GM23338 (cell line): Measurements from ENCODE around the gene ETV6. TPM values are rescaled to one million over a fixed set of nuclear protein-coding genes. Genes with fewer than 3 reads are reported as not detected.
A peak's percentile ranks its signal among the peaks of the same experiment; 100 is the strongest.

Experiments used
- ATAC-seq: fragments of 200-7000 bp; cut with Tn5 transposase; 3 replicates; pipeline ENCODE4 v1.9.1; 2020
- DNase-seq: peaks from one replicate; pipeline ENCODE4 v3.0.0-alpha.2; 2015; ENCODE audit warnings: low spot score
- H2AFZ ChIP-seq: fragments of 200-600 bp; sonication (generic); 2 replicates; pipeline ENCODE4 v1.8.0; 2016; ENCODE audit warnings: antibody characterized with exemption, mild to moderate bottlenecking, moderate library complexity
- H3F3A ChIP-seq: fragments of 200-600 bp; sonication (generic); replicated peaks from 2 replicates; pipeline ENCODE4 v1.8.0; 2017; ENCODE audit warnings: antibody characterized with exemption, mixed run types, low read depth
- H3K27ac ChIP-seq: fragments of 200-600 bp; sonication (generic); 2 replicates; pipeline ENCODE4 v1.6.1; 2016; ENCODE audit warnings: low read depth
- H3K27me3 ChIP-seq: fragments of 200-600 bp; sonication (generic); 2 replicates; pipeline ENCODE4 v1.8.0; 2016; ENCODE audit warnings: mild to moderate bottlenecking, mixed run types, moderate library complexity; ENCODE audit not compliant: insufficient read depth
- H3K36me3 ChIP-seq: fragments of 200-600 bp; sonication (generic); 2 replicates; pipeline ENCODE4 v1.8.0; 2016; ENCODE audit warnings: mild to moderate bottlenecking; ENCODE audit not compliant: insufficient read depth
- H3K4me1 ChIP-seq: fragments of 200-600 bp; sonication (generic); 2 replicates; pipeline ENCODE4 v1.8.0; 2016; ENCODE audit warnings: mild to moderate bottlenecking, moderate library complexity; ENCODE audit not compliant: insufficient read depth
- H3K4me2 ChIP-seq: fragments of 200-600 bp; sonication (generic); 2 replicates; pipeline ENCODE4 v1.7.1; 2017; ENCODE audit warnings: mixed run types
- H3K4me3 ChIP-seq: fragments of 200-600 bp; sonication (generic); 2 replicates; pipeline ENCODE4 v1.6.1; 2016; ENCODE audit warnings: mixed run types
- H3K79me2 ChIP-seq: fragments of 200-600 bp; sonication (generic); replicated peaks from 2 replicates; pipeline ENCODE4 v1.8.0; 2017; ENCODE audit warnings: mild to moderate bottlenecking; ENCODE audit not compliant: insufficient read depth
- H3K9me2 ChIP-seq: fragments of 200-600 bp; sonication (generic); 2 replicates; pipeline ENCODE4 v1.8.0; 2017; ENCODE audit not compliant: insufficient read depth
- H4K20me1 ChIP-seq: fragments of 200-600 bp; sonication (generic); replicated peaks from 2 replicates; pipeline ENCODE4 v1.8.0; 2017; ENCODE audit warnings: mild to moderate bottlenecking; ENCODE audit not compliant: insufficient read depth
- H3K27ac Mint-ChIP-seq: 2 replicates; pipeline ENCODE4 v1.8.0; 2020; ENCODE audit warnings: inconsistent platforms, mild to moderate bottlenecking, moderate library complexity, mixed read lengths
- H3K27me3 Mint-ChIP-seq: 3 replicates; pipeline ENCODE4 v1.8.0; 2022; ENCODE audit warnings: low read depth, mild to moderate bottlenecking, moderate library complexity, mixed read lengths, inconsistent platforms; ENCODE audit not compliant: insufficient read depth, poor library complexity
- H3K36me3 Mint-ChIP-seq: 3 replicates; pipeline ENCODE4 v1.8.0; 2021; ENCODE audit warnings: low read depth, mild to moderate bottlenecking, inconsistent platforms, moderate library complexity, mixed read lengths
- H3K4me1 Mint-ChIP-seq: 3 replicates; pipeline ENCODE4 v1.8.0; 2020; ENCODE audit warnings: mild to moderate bottlenecking, inconsistent platforms, mixed read lengths
- H3K4me3 Mint-ChIP-seq: 3 replicates; pipeline ENCODE4 v1.8.0; 2021; ENCODE audit warnings: moderate library complexity, mild to moderate bottlenecking, inconsistent platforms, mixed read lengths
- H3K9me3 Mint-ChIP-seq: 3 replicates; pipeline ENCODE4 v1.8.0; 2020; ENCODE audit warnings: moderate library complexity, mild to moderate bottlenecking, inconsistent platforms, mixed read lengths
- CREB1 ChIP-seq: fragments of 250-450 bp; sonication (Bioruptor Pico); IDR thresholded peaks from 2 replicates; pipeline ENCODE4 v1.5.0; 2020; ENCODE audit warnings: low read depth, mild to moderate bottlenecking, moderate library complexity
- EZH2 ChIP-seq: fragments of 200-600 bp; sonication (generic); IDR thresholded peaks from one replicate; pipeline ENCODE4 v1.8.0; 2017; ENCODE audit warnings: antibody characterized with exemption, mild to moderate bottlenecking, low read depth; ENCODE audit not compliant: unreplicated experiment
- EZH2phosphoT487 ChIP-seq: fragments of 200-600 bp; sonication (generic); IDR thresholded peaks from one replicate; pipeline ENCODE4 v1.8.1; 2018; ENCODE audit warnings: antibody characterized with exemption; ENCODE audit not compliant: unreplicated experiment
- JUNB ChIP-seq: IDR thresholded peaks from one replicate; pipeline ENCODE4 v1.6.1; 2016; ENCODE audit warnings: antibody characterized with exemption; ENCODE audit not compliant: unreplicated experiment
- NANOG ChIP-seq: IDR thresholded peaks from 2 replicates; pipeline ENCODE4 v1.6.1; 2016; ENCODE audit warnings: antibody characterized with exemption, borderline replicate concordance
- POLR2AphosphoS5 ChIP-seq: IDR thresholded peaks from 2 replicates; pipeline ENCODE4 v1.6.1; 2016; ENCODE audit warnings: antibody characterized with exemption, low read depth
- STAT1 ChIP-seq: IDR thresholded peaks from one replicate; pipeline ENCODE4 v1.6.1; 2016; ENCODE audit warnings: antibody characterized with exemption; ENCODE audit not compliant: unreplicated experiment
- ZNF114 ChIP-seq: fragments of 250-450 bp; sonication (Bioruptor Pico); IDR thresholded peaks from 2 replicates; pipeline ENCODE4 v1.5.0; 2020; ENCODE audit warnings: mild to moderate bottlenecking, moderate library complexity
- ZNF331 ChIP-seq: fragments of 250-450 bp; sonication (Bioruptor Pico); IDR thresholded peaks from 2 replicates; pipeline ENCODE4 v1.5.0; 2020; ENCODE audit warnings: low read depth, mild to moderate bottlenecking, moderate library complexity
- polyA plus RNA-seq: library from polyadenylated mRNA; unstranded; fragments of >200 nt; fragmentation: Nextera tagmentation; extraction: Ambion mirVana; gene quantifications from 2 replicates; pipeline ENCODE4 v1.2.1, GENCODE V29; 2016
- total RNA-seq: library from RNA; depleted of rRNA; stranded (reverse); fragments of >200 nt; shearing (Covaris generic); gene quantifications from 2 replicates; pipeline ENCODE4 v1.2.3, GENCODE V29; 2014
- TF ChIP-seq, protein P1 (sequence below): IDR thresholded peaks from one replicate; pipeline ENCODE4 v1.6.1; 2018; ENCODE audit warnings: antibody characterized with exemption; ENCODE audit not compliant: unreplicated experiment
- TF ChIP-seq, protein P2 (sequence below), 2 experiments: fragments of 200-600 bp in 1 of 2; sonication (generic) in 1 of 2; conservative IDR thresholded peaks; 2 replicates each; pipeline versions ENCODE4 v1.5.1 to v1.6.1; 2016 to 2017; ENCODE audit warnings: antibody characterized with exemption in 2 of 2, low read depth in 2 of 2, mild to moderate bottlenecking in 2 of 2, moderate library complexity in 1 of 2
- TF ChIP-seq, protein P3 (sequence below): IDR thresholded peaks from 2 replicates; pipeline ENCODE4 v1.6.1; 2016; ENCODE audit warnings: antibody characterized with exemption
- TF ChIP-seq, protein P4 (sequence below): fragments of 250-450 bp; sonication (Bioruptor Pico); IDR thresholded peaks from 2 replicates; pipeline ENCODE4 v1.5.0; 2020; ENCODE audit warnings: mild to moderate bottlenecking, moderate library complexity

Gene ETV6
- total and polyA plus RNA-seq, 2 experiments from 2014 or later, result 7.5 to 15.1 TPM

DNA sequence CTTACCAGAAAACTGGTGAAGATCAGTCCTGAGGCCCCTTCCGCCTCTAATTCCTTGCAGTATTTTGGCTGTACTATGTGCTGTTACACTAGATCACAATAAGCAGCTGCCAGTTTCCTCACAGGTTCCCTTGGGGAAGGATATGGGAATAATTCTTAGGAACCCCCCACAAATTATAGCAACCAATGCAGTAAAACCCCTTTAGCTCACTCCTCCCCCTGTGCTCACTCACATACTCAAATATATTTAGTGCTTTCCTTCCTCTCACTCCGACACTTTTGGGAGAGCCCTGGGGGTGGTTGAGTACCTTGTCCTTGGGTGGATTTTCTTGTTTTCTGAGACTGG is 162.7 kb downstream of the ETV6 start:
- Histone ChIP-seq H3K4me3 (peak overlapping the region; percentile 22; the same call in 1 of the 2 replicates), H4K20me1 (no peaks in the 10 kb centered on the region)
- peaks cover 57% of the 10 kb centered on the region for H3K4me1 Mint-ChIP-seq

More for the DNA sequence above, 162.7 kb downstream of the ETV6 start:
- Mint-ChIP-seq H3K27me3 (peaks cover 2% of the 10 kb centered on the region), H3K27ac (peak overlapping the region; percentile 92), H3K9me3 (no peaks in the 10 kb centered on the region; the same call in 2 of the 3 replicates), H3K36me3 (no peaks in the 10 kb centered on the region), H3K4me3 (peak overlapping the region; percentile 51)
- ATAC-seq (no peak), DNase-seq (no peak)
- Histone ChIP-seq H2AFZ (no peak overlapping the region), H3K4me1 (peaks cover 44% of the 10 kb centered on the region), H3K36me3 (no peaks in the 10 kb centered on the region), H3K27me3 (no peaks in the 10 kb centered on the region), H3K27ac (peak overlapping the region; percentile 85), H3K9me2 (no peaks in the 10 kb centered on the region), H3K79me2 (no peaks in the 10 kb centered on the region), H3K4me2 (peak overlapping the region; percentile 73), H3F3A (no peaks in the 10 kb centered on the region)
- no peak for TF ChIP-seq ZNF114 (CRISPR knock-in tag)
- TF ChIP-seq EZH2phosphoT487, result no peak
- TF ChIP-seq JUNB, result no peak
- TF ChIP-seq, protein P1, sequence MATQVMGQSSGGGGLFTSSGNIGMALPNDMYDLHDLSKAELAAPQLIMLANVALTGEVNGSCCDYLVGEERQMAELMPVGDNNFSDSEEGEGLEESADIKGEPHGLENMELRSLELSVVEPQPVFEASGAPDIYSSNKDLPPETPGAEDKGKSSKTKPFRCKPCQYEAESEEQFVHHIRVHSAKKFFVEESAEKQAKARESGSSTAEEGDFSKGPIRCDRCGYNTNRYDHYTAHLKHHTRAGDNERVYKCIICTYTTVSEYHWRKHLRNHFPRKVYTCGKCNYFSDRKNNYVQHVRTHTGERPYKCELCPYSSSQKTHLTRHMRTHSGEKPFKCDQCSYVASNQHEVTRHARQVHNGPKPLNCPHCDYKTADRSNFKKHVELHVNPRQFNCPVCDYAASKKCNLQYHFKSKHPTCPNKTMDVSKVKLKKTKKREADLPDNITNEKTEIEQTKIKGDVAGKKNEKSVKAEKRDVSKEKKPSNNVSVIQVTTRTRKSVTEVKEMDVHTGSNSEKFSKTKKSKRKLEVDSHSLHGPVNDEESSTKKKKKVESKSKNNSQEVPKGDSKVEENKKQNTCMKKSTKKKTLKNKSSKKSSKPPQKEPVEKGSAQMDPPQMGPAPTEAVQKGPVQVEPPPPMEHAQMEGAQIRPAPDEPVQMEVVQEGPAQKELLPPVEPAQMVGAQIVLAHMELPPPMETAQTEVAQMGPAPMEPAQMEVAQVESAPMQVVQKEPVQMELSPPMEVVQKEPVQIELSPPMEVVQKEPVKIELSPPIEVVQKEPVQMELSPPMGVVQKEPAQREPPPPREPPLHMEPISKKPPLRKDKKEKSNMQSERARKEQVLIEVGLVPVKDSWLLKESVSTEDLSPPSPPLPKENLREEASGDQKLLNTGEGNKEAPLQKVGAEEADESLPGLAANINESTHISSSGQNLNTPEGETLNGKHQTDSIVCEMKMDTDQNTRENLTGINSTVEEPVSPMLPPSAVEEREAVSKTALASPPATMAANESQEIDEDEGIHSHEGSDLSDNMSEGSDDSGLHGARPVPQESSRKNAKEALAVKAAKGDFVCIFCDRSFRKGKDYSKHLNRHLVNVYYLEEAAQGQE, result no peak
- TF ChIP-seq EZH2, result no peak
- no peak for TF ChIP-seq POLR2AphosphoS5
- TF ChIP-seq, protein P2, sequence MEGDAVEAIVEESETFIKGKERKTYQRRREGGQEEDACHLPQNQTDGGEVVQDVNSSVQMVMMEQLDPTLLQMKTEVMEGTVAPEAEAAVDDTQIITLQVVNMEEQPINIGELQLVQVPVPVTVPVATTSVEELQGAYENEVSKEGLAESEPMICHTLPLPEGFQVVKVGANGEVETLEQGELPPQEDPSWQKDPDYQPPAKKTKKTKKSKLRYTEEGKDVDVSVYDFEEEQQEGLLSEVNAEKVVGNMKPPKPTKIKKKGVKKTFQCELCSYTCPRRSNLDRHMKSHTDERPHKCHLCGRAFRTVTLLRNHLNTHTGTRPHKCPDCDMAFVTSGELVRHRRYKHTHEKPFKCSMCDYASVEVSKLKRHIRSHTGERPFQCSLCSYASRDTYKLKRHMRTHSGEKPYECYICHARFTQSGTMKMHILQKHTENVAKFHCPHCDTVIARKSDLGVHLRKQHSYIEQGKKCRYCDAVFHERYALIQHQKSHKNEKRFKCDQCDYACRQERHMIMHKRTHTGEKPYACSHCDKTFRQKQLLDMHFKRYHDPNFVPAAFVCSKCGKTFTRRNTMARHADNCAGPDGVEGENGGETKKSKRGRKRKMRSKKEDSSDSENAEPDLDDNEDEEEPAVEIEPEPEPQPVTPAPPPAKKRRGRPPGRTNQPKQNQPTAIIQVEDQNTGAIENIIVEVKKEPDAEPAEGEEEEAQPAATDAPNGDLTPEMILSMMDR (conservative IDR thresholded peaks at IDR 0.05; ENCODE audit: low read depth in 2 of 2), result no peak
- no peak for TF ChIP-seq CREB1 (CRISPR knock-in tag)
- TF ChIP-seq ZNF331 (CRISPR knock-in tag), result no peak
- TF ChIP-seq NANOG, result no peak
- TF ChIP-seq STAT1, result no peak
- TF ChIP-seq, protein P3, sequence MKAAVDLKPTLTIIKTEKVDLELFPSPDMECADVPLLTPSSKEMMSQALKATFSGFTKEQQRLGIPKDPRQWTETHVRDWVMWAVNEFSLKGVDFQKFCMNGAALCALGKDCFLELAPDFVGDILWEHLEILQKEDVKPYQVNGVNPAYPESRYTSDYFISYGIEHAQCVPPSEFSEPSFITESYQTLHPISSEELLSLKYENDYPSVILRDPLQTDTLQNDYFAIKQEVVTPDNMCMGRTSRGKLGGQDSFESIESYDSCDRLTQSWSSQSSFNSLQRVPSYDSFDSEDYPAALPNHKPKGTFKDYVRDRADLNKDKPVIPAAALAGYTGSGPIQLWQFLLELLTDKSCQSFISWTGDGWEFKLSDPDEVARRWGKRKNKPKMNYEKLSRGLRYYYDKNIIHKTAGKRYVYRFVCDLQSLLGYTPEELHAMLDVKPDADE, result no peak
- TF ChIP-seq, protein P4, sequence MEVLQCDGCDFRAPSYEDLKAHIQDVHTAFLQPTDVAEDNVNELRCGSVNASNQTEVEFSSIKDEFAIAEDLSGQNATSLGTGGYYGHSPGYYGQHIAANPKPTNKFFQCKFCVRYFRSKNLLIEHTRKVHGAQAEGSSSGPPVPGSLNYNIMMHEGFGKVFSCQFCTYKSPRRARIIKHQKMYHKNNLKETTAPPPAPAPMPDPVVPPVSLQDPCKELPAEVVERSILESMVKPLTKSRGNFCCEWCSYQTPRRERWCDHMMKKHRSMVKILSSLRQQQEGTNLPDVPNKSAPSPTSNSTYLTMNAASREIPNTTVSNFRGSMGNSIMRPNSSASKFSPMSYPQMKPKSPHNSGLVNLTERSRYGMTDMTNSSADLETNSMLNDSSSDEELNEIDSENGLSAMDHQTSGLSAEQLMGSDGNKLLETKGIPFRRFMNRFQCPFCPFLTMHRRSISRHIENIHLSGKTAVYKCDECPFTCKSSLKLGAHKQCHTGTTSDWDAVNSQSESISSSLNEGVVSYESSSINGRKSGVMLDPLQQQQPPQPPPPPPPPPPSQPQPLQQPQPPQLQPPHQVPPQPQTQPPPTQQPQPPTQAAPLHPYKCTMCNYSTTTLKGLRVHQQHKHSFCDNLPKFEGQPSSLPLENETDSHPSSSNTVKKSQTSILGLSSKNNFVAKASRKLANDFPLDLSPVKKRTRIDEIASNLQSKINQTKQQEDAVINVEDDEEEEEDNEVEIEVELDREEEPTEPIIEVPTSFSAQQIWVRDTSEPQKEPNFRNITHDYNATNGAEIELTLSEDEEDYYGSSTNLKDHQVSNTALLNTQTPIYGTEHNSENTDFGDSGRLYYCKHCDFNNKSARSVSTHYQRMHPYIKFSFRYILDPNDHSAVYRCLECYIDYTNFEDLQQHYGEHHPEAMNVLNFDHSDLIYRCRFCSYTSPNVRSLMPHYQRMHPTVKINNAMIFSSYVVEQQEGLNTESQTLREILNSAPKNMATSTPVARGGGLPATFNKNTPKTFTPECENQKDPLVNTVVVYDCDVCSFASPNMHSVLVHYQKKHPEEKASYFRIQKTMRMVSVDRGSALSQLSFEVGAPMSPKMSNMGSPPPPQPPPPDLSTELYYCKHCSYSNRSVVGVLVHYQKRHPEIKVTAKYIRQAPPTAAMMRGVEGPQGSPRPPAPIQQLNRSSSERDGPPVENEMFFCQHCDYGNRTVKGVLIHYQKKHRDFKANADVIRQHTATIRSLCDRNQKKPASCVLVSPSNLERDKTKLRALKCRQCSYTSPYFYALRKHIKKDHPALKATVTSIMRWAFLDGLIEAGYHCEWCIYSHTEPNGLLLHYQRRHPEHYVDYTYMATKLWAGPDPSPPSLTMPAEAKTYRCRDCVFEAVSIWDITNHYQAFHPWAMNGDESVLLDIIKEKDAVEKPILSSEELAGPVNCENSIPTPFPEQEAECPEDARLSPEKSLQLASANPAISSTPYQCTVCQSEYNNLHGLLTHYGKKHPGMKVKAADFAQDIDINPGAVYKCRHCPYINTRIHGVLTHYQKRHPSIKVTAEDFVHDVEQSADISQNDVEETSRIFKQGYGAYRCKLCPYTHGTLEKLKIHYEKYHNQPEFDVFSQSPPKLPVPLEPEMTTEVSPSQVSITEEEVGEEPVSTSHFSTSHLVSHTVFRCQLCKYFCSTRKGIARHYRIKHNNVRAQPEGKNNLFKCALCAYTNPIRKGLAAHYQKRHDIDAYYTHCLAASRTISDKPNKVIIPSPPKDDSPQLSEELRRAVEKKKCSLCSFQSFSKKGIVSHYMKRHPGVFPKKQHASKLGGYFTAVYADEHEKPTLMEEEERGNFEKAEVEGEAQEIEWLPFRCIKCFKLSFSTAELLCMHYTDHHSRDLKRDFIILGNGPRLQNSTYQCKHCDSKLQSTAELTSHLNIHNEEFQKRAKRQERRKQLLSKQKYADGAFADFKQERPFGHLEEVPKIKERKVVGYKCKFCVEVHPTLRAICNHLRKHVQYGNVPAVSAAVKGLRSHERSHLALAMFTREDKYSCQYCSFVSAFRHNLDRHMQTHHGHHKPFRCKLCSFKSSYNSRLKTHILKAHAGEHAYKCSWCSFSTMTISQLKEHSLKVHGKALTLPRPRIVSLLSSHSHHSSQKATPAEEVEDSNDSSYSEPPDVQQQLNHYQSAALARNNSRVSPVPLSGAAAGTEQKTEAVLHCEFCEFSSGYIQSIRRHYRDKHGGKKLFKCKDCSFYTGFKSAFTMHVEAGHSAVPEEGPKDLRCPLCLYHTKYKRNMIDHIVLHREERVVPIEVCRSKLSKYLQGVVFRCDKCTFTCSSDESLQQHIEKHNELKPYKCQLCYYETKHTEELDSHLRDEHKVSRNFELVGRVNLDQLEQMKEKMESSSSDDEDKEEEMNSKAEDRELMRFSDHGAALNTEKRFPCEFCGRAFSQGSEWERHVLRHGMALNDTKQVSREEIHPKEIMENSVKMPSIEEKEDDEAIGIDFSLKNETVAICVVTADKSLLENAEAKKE (CRISPR knock-in tag), result no peak
